ENCODE results near the gene TTC33.

DNA sequence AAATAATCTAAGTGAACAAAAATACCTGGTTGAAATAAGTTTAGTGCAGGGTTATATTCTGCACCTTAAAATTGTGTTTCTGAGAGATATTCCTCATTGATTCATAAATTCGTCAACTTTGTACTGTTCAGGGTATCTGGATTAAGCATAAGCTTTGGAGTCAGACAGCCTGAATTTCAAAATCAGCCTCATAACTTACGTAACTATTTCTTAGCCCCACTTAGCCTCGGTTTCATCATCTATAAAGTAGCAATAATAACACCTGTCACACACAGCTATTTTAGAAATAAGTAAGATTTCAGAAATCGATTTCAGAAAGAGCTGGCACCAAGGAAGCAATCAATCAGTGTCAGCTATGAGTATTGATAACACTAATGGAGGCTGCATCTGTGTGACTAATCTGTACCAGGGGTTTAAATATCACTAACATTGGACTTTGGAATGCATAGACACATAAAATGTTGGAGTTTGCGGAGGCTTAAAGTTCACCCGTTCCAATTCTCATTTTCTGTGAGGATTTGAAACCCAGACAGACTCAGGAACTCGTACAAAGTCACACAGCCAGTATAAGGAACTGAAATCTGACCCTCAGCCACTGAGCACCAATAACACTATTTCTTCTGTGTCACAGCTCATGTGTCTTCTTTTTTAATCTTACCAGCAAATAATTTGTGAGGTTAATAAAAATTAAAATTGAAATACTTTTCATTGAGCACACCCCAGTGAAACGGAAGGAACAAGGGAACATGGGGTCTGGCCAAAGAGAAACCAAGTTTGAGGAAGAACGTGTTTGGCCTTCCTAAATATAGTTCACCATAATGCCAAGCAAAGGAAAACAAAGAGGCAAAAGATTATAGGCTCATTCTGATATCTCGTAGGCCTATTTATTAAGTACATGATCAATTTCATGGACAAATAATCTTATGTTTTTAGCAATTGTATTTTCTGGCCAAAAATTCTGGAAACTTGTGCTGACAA, 270.5 kb downstream of the TTC33 start:
- no peak for TF ChIP-seq CTCF (conservative IDR thresholded peaks at IDR 0.05)
- TF ChIP-seq EZH2 (IDR thresholded peaks at IDR 0.05; ENCODE audit: low read depth) = no peak
